Spleen (tissue), 7 donors: ENCODE results near the gene C10orf71.

Experiments
- POLR2AphosphoS5 ChIP-seq, 3 donors: sonication (generic); formaldehyde crosslinking; IDR thresholded peaks; one replicate each; pipeline ENCODE4 v1.5.1; 2017; ENCODE audit warnings: antibody characterized with exemption in 3 of 3
- TF ChIP-seq, protein P1 (sequence below), 11 experiments: fragments of 200-600 bp in 7 of 11; fragments of 450-650 bp in 4 of 11; sonication (generic) in 4 of 11; IDR thresholded peaks in 8 of 11; conservative IDR thresholded peaks in 3 of 11; 1 replicate in 7 of 11; 2 replicates in 4 of 11; pipeline versions ENCODE4 v1.4.0 to v1.8.0; 2016 to 2021; ENCODE audit warnings: antibody characterized with exemption in 11 of 11, inconsistent platforms in 4 of 11, mild to moderate bottlenecking in 1 of 11
- donor health status: DM: no; HTN: no; CAD: no; lungs with moderate emphysema.
- donor health status: DM: no; HTN: no; CAD: no.
- donor health status: DM: no; HTN: no; CAD: no.

DNA sequence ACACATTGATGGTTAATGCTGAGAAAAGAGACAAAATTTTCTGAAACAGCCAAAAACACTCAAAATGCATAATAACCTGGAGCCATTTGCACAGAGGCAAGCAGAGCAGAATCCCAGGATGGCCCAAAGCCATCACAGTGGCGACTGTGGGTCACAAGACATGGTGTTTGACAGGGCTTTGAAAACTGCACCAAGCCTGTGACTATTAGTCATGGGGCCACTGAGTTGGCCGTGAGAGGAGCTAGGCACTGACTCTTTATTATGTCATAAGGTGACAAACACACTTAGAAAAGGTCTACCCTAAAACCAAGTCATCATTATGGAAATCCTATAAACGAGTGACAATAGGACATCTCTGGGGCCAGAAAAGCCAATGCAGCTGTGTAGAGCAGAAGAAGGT, 73.0 kb downstream of the C10orf71 start:
- TF ChIP-seq, protein P1, sequence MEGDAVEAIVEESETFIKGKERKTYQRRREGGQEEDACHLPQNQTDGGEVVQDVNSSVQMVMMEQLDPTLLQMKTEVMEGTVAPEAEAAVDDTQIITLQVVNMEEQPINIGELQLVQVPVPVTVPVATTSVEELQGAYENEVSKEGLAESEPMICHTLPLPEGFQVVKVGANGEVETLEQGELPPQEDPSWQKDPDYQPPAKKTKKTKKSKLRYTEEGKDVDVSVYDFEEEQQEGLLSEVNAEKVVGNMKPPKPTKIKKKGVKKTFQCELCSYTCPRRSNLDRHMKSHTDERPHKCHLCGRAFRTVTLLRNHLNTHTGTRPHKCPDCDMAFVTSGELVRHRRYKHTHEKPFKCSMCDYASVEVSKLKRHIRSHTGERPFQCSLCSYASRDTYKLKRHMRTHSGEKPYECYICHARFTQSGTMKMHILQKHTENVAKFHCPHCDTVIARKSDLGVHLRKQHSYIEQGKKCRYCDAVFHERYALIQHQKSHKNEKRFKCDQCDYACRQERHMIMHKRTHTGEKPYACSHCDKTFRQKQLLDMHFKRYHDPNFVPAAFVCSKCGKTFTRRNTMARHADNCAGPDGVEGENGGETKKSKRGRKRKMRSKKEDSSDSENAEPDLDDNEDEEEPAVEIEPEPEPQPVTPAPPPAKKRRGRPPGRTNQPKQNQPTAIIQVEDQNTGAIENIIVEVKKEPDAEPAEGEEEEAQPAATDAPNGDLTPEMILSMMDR (IDR thresholded peaks at IDR 0.05 in 8 of 11, conservative IDR thresholded peaks at IDR 0.05 in 3 of 11), result no peak
- TF ChIP-seq POLR2AphosphoS5 (IDR thresholded peaks at IDR 0.05), result no peak
